ENCODE data around the gene IGSF9B. TPM values are rescaled to one million over a fixed set of nuclear protein-coding genes. Genes with fewer than 3 reads are reported as not detected.

IGSF9B gene
- total and polyA plus RNA-seq, 2 experiments from 2014 or later = 1.7 to 5.9 TPM

DNA sequence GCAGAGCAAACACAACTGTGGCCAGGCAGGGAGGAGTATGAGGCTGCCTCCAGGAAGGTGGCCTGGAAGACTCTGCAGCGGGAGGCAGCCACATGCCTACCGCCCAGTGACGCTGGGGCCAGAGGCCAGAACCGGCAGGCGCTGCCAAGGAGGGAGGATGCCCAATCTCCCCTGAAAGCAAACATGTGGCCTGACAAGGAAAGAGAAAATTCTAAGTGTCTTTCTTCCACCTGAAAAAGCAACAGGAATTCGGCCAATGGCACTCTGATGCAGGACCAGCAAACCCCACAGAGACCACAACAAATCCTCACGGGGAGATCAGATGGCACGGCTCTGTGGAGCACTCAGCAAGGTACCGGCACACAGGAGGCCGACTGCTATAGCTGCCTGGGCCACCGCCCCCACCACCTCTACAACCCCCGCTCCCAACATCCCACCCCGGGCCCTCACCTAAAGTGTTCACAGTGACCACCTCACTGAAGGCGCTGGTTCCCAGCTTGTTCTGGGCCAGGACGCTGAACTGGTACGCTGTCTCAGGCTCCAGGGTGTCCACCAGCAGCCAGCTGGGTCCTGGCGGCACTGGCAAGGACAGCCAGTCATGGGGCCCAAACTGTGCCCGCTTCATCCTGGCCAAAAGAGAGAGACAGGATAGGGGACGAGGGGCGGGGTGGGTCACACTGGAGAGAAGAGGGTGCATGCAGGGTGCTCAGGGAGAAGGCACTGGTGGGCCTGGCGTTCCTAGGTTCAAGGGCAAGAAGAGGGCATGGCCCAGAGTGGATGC is 30.1 kb downstream of the IGSF9B start:
- TF ChIP-seq, protein P1, sequence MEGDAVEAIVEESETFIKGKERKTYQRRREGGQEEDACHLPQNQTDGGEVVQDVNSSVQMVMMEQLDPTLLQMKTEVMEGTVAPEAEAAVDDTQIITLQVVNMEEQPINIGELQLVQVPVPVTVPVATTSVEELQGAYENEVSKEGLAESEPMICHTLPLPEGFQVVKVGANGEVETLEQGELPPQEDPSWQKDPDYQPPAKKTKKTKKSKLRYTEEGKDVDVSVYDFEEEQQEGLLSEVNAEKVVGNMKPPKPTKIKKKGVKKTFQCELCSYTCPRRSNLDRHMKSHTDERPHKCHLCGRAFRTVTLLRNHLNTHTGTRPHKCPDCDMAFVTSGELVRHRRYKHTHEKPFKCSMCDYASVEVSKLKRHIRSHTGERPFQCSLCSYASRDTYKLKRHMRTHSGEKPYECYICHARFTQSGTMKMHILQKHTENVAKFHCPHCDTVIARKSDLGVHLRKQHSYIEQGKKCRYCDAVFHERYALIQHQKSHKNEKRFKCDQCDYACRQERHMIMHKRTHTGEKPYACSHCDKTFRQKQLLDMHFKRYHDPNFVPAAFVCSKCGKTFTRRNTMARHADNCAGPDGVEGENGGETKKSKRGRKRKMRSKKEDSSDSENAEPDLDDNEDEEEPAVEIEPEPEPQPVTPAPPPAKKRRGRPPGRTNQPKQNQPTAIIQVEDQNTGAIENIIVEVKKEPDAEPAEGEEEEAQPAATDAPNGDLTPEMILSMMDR (IDR thresholded peaks at IDR 0.05; ENCODE audit: low read depth, low read length) = no peak
- H3K27me3 ChIP-seq = no peaks in the 10 kb centered on the region
- H3K27ac ChIP-seq = no peak overlapping the region
- H3K9me3 ChIP-seq (ENCODE audit: low read depth) = no peaks in the 10 kb centered on the region
- no peak for DNase-seq (ENCODE audit: low read depth in 1 of 2, low spot score in 1 of 2)
- no peaks in the 10 kb centered on the region for H3K36me3 ChIP-seq
- H3K4me3 ChIP-seq = no peak overlapping the region
- no peaks in the 10 kb centered on the region for H3K4me1 ChIP-seq (ENCODE audit: low read depth)

DNA sequence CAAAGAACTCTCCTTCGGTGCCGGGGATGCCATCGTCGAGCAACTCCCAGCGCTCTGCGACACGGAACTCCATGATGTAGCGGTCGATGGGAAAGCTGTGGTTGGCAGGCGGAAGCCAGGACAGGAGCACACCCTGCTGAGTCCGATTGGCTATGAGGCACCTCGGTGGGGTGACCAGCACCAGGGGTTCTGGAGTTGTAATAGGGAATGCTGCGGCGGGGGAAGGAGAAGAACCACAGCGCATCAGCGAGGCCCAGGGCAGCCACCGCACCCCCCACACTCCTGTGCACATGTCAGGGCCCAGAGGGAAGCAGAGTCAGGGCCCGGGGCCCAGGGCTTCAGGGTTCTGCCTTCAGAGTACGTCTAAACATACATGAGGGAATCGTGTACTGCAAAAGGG is 31.0 kb downstream of the IGSF9B start:
- TF ChIP-seq, protein P1 (IDR thresholded peaks at IDR 0.05; ENCODE audit: low read depth, low read length) = no peak
- no peaks in the 10 kb centered on the region for H3K4me1 ChIP-seq (ENCODE audit: low read depth)
- no peaks in the 10 kb centered on the region for H3K9me3 ChIP-seq (ENCODE audit: low read depth)

DNA sequence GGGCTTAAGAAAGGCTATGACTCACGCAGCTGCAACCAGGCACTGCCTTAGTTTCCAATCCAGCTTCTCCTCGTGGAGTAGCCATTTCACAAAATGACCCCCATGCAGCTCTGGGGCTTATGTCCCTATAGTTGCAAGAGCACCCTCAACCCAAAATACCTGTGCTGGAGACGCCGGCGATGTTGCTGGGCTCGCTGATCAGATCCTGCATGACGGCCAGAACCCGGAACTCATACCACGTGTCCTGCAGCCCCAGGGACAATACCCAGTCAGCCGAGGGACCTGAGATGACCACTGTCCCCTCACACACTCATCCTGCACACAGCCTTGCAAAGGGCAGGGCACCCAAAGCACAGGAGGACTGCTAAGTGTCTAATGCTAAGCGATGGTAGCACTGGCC is 32.1 kb downstream of the IGSF9B start:
- DNase-seq (ENCODE audit: low read depth in 1 of 2, low spot score in 1 of 2) = no peak
- no peak overlapping the region for H3K4me3 ChIP-seq
- TF ChIP-seq, protein P1 (IDR thresholded peaks at IDR 0.05; ENCODE audit: low read depth, low read length) = no peak

More for the DNA sequence above, 31.0 kb downstream of the IGSF9B start:
- Histone ChIP-seq H3K27me3 (no peaks in the 10 kb centered on the region), H3K4me3 (no peak overlapping the region), H3K27ac (no peak overlapping the region), H3K36me3 (no peaks in the 10 kb centered on the region)
- no peak for DNase-seq (ENCODE audit: low read depth in 1 of 2, low spot score in 1 of 2)

DNA sequence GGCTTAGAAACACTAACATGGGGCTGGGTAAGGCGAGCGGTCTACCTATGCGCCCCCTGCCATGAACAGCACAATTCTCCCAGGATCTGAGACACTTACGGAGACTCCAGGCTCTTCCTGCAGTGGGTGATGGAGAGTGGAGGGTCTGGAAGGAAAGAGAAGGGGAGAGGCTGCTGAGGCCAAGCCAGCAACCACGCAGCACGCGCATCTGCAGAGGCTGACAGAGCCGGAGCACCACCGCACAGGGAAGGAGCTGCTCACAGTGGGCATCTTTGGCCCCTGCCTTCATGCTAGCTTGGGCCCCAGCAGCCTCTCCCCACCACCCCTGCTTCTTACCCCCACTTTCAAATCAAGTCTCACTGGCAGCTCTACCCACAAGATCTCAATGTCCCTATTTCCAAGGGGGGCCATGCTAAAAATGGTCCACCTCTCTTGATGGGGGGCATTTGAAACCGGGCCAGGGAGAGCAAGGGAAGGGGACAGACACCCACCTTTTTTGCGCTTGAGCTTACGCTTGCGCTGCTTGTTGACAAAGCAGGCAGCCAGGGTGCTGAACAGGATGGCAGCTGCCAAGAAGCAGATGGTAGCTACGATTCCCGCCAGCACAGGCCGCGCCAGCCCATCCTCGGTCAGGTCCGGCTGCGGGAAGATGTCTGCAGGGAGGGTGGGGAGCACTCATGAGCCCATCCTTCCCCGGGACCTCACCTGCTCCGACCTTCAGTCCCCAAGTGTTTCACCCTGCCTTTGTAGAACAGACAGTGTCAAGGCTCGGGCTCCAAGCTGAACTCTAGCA is 34.5 kb downstream of the IGSF9B start:
- Histone ChIP-seq H3K27ac (no peak overlapping the region), H3K36me3 (no peaks in the 10 kb centered on the region), H3K27me3 (peaks cover 12% of the 10 kb centered on the region), H3K9me3 (ENCODE audit: low read depth) (no peaks in the 10 kb centered on the region), H3K4me3 (no peak overlapping the region), H3K4me1 (ENCODE audit: low read depth) (no peaks in the 10 kb centered on the region)
- no peak for DNase-seq (ENCODE audit: low read depth in 1 of 2, low spot score in 1 of 2)
- TF ChIP-seq, protein P1 (IDR thresholded peaks at IDR 0.05; ENCODE audit: low read depth, low read length) = no peak

More for the DNA sequence above, 32.1 kb downstream of the IGSF9B start:
- no peaks in the 10 kb centered on the region for H3K4me1 ChIP-seq (ENCODE audit: low read depth)
- H3K9me3 ChIP-seq (ENCODE audit: low read depth) = no peaks in the 10 kb centered on the region
- H3K27ac ChIP-seq = no peak overlapping the region
- no peaks in the 10 kb centered on the region for H3K27me3 ChIP-seq
- H3K36me3 ChIP-seq = no peaks in the 10 kb centered on the region

DNA sequence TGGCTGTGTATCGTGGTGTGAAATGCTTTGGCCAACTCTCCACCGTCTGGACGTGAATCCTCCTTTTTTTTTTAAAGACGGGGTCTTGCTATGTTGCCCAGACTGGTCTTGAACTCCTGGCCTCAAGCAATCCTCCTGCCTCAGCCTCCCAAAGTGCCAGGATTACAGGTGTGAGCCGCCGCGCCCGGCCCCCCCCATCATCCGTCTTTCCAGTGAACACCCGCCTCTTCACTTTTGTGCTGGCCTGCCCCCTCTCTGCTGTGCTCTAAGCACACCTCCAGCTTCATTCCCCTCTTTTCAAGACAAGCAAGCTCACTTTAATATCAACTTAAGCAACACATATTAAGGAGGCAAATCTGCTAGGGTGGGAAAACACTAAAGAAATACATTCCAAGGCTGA is 35.3 kb downstream of the IGSF9B start:
- H3K4me3 ChIP-seq = no peak overlapping the region
- no peak for DNase-seq (ENCODE audit: low read depth in 1 of 2, low spot score in 1 of 2)

More for the DNA sequence above, 35.3 kb downstream of the IGSF9B start:
- Histone ChIP-seq H3K9me3 (ENCODE audit: low read depth) (no peaks in the 10 kb centered on the region), H3K27me3 (peaks cover 12% of the 10 kb centered on the region), H3K4me1 (ENCODE audit: low read depth) (no peaks in the 10 kb centered on the region), H3K27ac (no peak overlapping the region), H3K36me3 (no peaks in the 10 kb centered on the region)
- TF ChIP-seq, protein P1 (IDR thresholded peaks at IDR 0.05; ENCODE audit: low read depth, low read length) = no peak

All from cardiac muscle cell (in vitro differentiated cells and primary cell).